HUES6 (cell line): ENCODE results near the gene MAP1LC3A.

Source experiments
- H3K27ac ChIP-seq: 2 replicates; pipeline ENCODE4 v1.7.0; 2013; ENCODE audit warnings: low read depth, mild to moderate bottlenecking, low read length, inconsistent platforms
- H3K27me3 ChIP-seq: 2 replicates; pipeline ENCODE4 v1.6.1; 2013; ENCODE audit warnings: low read length; ENCODE audit not compliant: control insufficient read depth, insufficient read depth
- H3K36me3 ChIP-seq: 2 replicates; pipeline ENCODE4 v1.6.1; 2013; ENCODE audit warnings: low read length; ENCODE audit not compliant: control insufficient read depth, insufficient read depth
- H3K4me1 ChIP-seq: 2 replicates; pipeline ENCODE4 v1.6.1; 2013; ENCODE audit warnings: low read length; ENCODE audit not compliant: control insufficient read depth, insufficient read depth
- H3K4me3 ChIP-seq: 2 replicates; pipeline ENCODE4 v1.5.1; 2013; ENCODE audit warnings: low read depth, low read length
- H3K9ac ChIP-seq: one replicate; pipeline ENCODE4 v1.6.1; 2013; ENCODE audit warnings: mild to moderate bottlenecking, low read length
- H3K9me3 ChIP-seq: 2 replicates; pipeline ENCODE4 v1.6.1; 2013; ENCODE audit warnings: low read depth, low read length; ENCODE audit not compliant: control insufficient read depth, insufficient read depth

Gene MAP1LC3A

GRCh38 chr20:34578521-34578920, 20.0 kb downstream of the MAP1LC3A start:
- no peaks in the 10 kb centered on the region for H3K4me1 ChIP-seq
- H3K9ac ChIP-seq, result no peak overlapping the region
- H3K27ac ChIP-seq, result no peak overlapping the region
- H3K4me3 ChIP-seq, result no peak overlapping the region
- H3K36me3 ChIP-seq, result peaks cover 24% of the 10 kb centered on the region
- no peaks in the 10 kb centered on the region for H3K9me3 ChIP-seq
- no peaks in the 10 kb centered on the region for H3K27me3 ChIP-seq

- Histone ChIP-seq H3K4me3 (no peak overlapping the region), H3K27ac (no peak overlapping the region), H3K4me1 (no peaks in the 10 kb centered on the region), H3K27me3 (no peaks in the 10 kb centered on the region), H3K9ac (no peak overlapping the region), H3K9me3 (no peaks in the 10 kb centered on the region), H3K36me3 (peaks cover 24% of the 10 kb centered on the region)
These were observed 20.9 kb downstream of the MAP1LC3A start for GRCh38 chr20:34579191-34579978.

GRCh38 chr20:34579979-34580940, 21.7 kb downstream of the MAP1LC3A start:
- H3K36me3 ChIP-seq, result peaks cover 22% of the 10 kb centered on the region
- H3K27ac ChIP-seq, result no peak overlapping the region
- no peak overlapping the region for H3K4me3 ChIP-seq

GRCh38 chr20:34581341-34582184, 23.0 kb downstream of the MAP1LC3A start:
- H3K9ac ChIP-seq, result no peak overlapping the region
- H3K9me3 ChIP-seq, result no peaks in the 10 kb centered on the region
- H3K4me3 ChIP-seq, result no peak overlapping the region
- no peaks in the 10 kb centered on the region for H3K4me1 ChIP-seq
- H3K27ac ChIP-seq, result no peak overlapping the region
- no peaks in the 10 kb centered on the region for H3K27me3 ChIP-seq
- H3K36me3 ChIP-seq, result peaks cover 23% of the 10 kb centered on the region

More at GRCh38 chr20:34579979-34580940, 21.7 kb downstream of the MAP1LC3A start:
- Histone ChIP-seq H3K9me3 (no peaks in the 10 kb centered on the region), H3K27me3 (no peaks in the 10 kb centered on the region), H3K9ac (no peak overlapping the region), H3K4me1 (no peaks in the 10 kb centered on the region)

- Histone ChIP-seq H3K9ac (no peak overlapping the region), H3K9me3 (no peaks in the 10 kb centered on the region), H3K4me3 (no peak overlapping the region), H3K4me1 (no peaks in the 10 kb centered on the region), H3K27ac (no peak overlapping the region), H3K27me3 (no peaks in the 10 kb centered on the region), H3K36me3 (peaks cover 23% of the 10 kb centered on the region)
These were observed 23.7 kb downstream of the MAP1LC3A start for GRCh38 chr20:34582221-34582620.

- no peaks in the 10 kb centered on the region for H3K4me1 ChIP-seq
These were observed 24.4 kb downstream of the MAP1LC3A start for GRCh38 chr20:34582911-34583310.

GRCh38 chr20:34583544-34583943, 25.0 kb downstream of the MAP1LC3A start:
- no peaks in the 10 kb centered on the region for H3K9me3 ChIP-seq
- H3K36me3 ChIP-seq, result peaks cover 26% of the 10 kb centered on the region
- no peak overlapping the region for H3K9ac ChIP-seq
- no peak overlapping the region for H3K4me3 ChIP-seq
- no peaks in the 10 kb centered on the region for H3K27me3 ChIP-seq
- H3K27ac ChIP-seq, result no peak overlapping the region
- H3K4me1 ChIP-seq, result no peaks in the 10 kb centered on the region

More at GRCh38 chr20:34582911-34583310, 24.4 kb downstream of the MAP1LC3A start:
- H3K4me3 ChIP-seq, result no peak overlapping the region
- no peak overlapping the region for H3K9ac ChIP-seq
- no peaks in the 10 kb centered on the region for H3K27me3 ChIP-seq
- H3K9me3 ChIP-seq, result no peaks in the 10 kb centered on the region
- H3K27ac ChIP-seq, result no peak overlapping the region
- peaks cover 28% of the 10 kb centered on the region for H3K36me3 ChIP-seq

GRCh38 chr20:34585019-34585418, 26.5 kb downstream of the MAP1LC3A start:
- no peak overlapping the region for H3K27ac ChIP-seq
- no peaks in the 10 kb centered on the region for H3K27me3 ChIP-seq
- no peak overlapping the region for H3K9ac ChIP-seq
- H3K9me3 ChIP-seq, result no peaks in the 10 kb centered on the region
- no peaks in the 10 kb centered on the region for H3K4me1 ChIP-seq
- peaks cover 22% of the 10 kb centered on the region for H3K36me3 ChIP-seq
- H3K4me3 ChIP-seq, result no peak overlapping the region

- H3K27me3 ChIP-seq, result no peaks in the 10 kb centered on the region
- no peaks in the 10 kb centered on the region for H3K4me1 ChIP-seq
- H3K4me3 ChIP-seq, result no peak overlapping the region
- no peak overlapping the region for H3K27ac ChIP-seq
- H3K9me3 ChIP-seq, result no peaks in the 10 kb centered on the region
- no peak overlapping the region for H3K9ac ChIP-seq
- peaks cover 16% of the 10 kb centered on the region for H3K36me3 ChIP-seq
These were observed 28.1 kb downstream of the MAP1LC3A start for GRCh38 chr20:34586488-34587163.
